ENCODE results near the gene PHF14.

- TF ChIP-seq, protein P1, sequence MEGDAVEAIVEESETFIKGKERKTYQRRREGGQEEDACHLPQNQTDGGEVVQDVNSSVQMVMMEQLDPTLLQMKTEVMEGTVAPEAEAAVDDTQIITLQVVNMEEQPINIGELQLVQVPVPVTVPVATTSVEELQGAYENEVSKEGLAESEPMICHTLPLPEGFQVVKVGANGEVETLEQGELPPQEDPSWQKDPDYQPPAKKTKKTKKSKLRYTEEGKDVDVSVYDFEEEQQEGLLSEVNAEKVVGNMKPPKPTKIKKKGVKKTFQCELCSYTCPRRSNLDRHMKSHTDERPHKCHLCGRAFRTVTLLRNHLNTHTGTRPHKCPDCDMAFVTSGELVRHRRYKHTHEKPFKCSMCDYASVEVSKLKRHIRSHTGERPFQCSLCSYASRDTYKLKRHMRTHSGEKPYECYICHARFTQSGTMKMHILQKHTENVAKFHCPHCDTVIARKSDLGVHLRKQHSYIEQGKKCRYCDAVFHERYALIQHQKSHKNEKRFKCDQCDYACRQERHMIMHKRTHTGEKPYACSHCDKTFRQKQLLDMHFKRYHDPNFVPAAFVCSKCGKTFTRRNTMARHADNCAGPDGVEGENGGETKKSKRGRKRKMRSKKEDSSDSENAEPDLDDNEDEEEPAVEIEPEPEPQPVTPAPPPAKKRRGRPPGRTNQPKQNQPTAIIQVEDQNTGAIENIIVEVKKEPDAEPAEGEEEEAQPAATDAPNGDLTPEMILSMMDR (IDR thresholded peaks at IDR 0.05), result no peak
- no peak for TF ChIP-seq POLR2A (IDR thresholded peaks at IDR 0.05)
These were observed 197.3 kb downstream of the PHF14 start for GRCh38 chr7:11170863-11171568.

Measured in esophagus squamous epithelium (tissue), 4 donors.